Ishikawa (cell line): ENCODE measurements around the gene TRIM14.

Experiments
- CREB1 ChIP-seq: IDR thresholded peaks from 2 replicates; pipeline ENCODE4 v1.6.1; 2012; ENCODE audit warnings: low read depth
- NFIC ChIP-seq: IDR thresholded peaks from 2 replicates; pipeline ENCODE4 v1.6.1; 2012
- RAD21 ChIP-seq: IDR thresholded peaks from 2 replicates; pipeline ENCODE4 v1.6.1; 2012; ENCODE audit warnings: low read depth
- TAF1 ChIP-seq: IDR thresholded peaks from 2 replicates; pipeline ENCODE4 v1.6.1; 2012; ENCODE audit warnings: low read depth, mild to moderate bottlenecking
- YY1 ChIP-seq: IDR thresholded peaks from 2 replicates; pipeline ENCODE4 v1.6.1; 2012; ENCODE audit warnings: low read depth

GRCh38 chr9:98070704-98071103, 48.3 kb downstream of the TRIM14 start:
- no peak for TF ChIP-seq TAF1
- no peak for TF ChIP-seq NFIC
- TF ChIP-seq YY1, result no peak
- TF ChIP-seq RAD21, result no peak
- TF ChIP-seq CREB1, result no peak
